NCI-H69 (cell line): ENCODE measurements around the gene DYRK1A.

Experiments used
- DNase-seq: peaks from one replicate; lab custom pipeline; 2025; lab: John Stamatoyannopoulos, UW

The DYRK1A gene

GRCh38 chr21:37419228-37419906 is 52.8 kb downstream of the DYRK1A start:
- no peak for DNase-seq

- no peak for DNase-seq
Measured at GRCh38 chr21:37421306-37421705, 54.7 kb downstream of the DYRK1A start.

- no peak for DNase-seq
Measured at GRCh38 chr21:37422382-37422781, 55.8 kb downstream of the DYRK1A start.

- no peak for DNase-seq
Measured at GRCh38 chr21:37423103-37423502, 56.5 kb downstream of the DYRK1A start.

GRCh38 chr21:37424396-37424795 is 57.8 kb downstream of the DYRK1A start:
- no peak for DNase-seq

GRCh38 chr21:37425001-37425400 is 58.4 kb downstream of the DYRK1A start:
- no peak for DNase-seq

- no peak for DNase-seq
Measured at GRCh38 chr21:37425684-37426083, 59.1 kb downstream of the DYRK1A start.

- DNase-seq: no peak
Measured at GRCh38 chr21:37427221-37427620, 60.6 kb downstream of the DYRK1A start.

- DNase-seq: no peak
Measured at GRCh38 chr21:37429356-37429755, 62.8 kb downstream of the DYRK1A start.

GRCh38 chr21:37430184-37430821 is 63.7 kb downstream of the DYRK1A start:
- no peak for DNase-seq

- no peak for DNase-seq
Measured at GRCh38 chr21:37431243-37431642, 64.7 kb downstream of the DYRK1A start.

- DNase-seq: no peak
Measured at GRCh38 chr21:37432710-37433455, 66.3 kb downstream of the DYRK1A start.

- DNase-seq: no peak
Measured at GRCh38 chr21:37433456-37433840, 66.9 kb downstream of the DYRK1A start.

- peak; percentile 96 for DNase-seq
Measured at GRCh38 chr21:37435120-37435519, 68.5 kb downstream of the DYRK1A start.

GRCh38 chr21:37435711-37436110 is 69.1 kb downstream of the DYRK1A start:
- no peak for DNase-seq

GRCh38 chr21:37436174-37436573 is 69.6 kb downstream of the DYRK1A start:
- DNase-seq: peak; percentile 36

GRCh38 chr21:37437376-37438080 is 71.0 kb downstream of the DYRK1A start:
- no peak for DNase-seq

- DNase-seq: no peak
Measured at GRCh38 chr21:37443683-37444082, 77.1 kb downstream of the DYRK1A start.

GRCh38 chr21:37445228-37445627 is 78.7 kb downstream of the DYRK1A start:
- DNase-seq: no peak

GRCh38 chr21:37446552-37446951 is 80.0 kb downstream of the DYRK1A start:
- no peak for DNase-seq

GRCh38 chr21:37447288-37447936 is 80.8 kb downstream of the DYRK1A start:
- DNase-seq: no peak
